Erythroblast (primary cell): ENCODE results near the gene PDE9A.

Source experiments
- GATA1 ChIP-seq: IDR thresholded peaks from 2 replicates; pipeline ENCODE4 v1.6.1; 2011; ENCODE audit warnings: low read depth, mild to moderate bottlenecking, control low read depth, low read length, moderate library complexity
- POLR2A ChIP-seq: IDR thresholded peaks from 2 replicates; pipeline ENCODE4 v1.6.1; 2011; ENCODE audit warnings: mild to moderate bottlenecking, low read length

GRCh38 chr21:42630626-42631025 lies 22.8 kb upstream of the PDE9A start:
- no peak for TF ChIP-seq POLR2A
- no peak for TF ChIP-seq GATA1
